PFSK-1 (cell line): ENCODE measurements around the gene ZNF283.

Source experiments
- POLR2AphosphoS5 ChIP-seq: IDR thresholded peaks from 2 replicates; pipeline ENCODE4 v1.6.1; 2012; ENCODE audit warnings: low read depth, mild to moderate bottlenecking, control low read depth, low read length, moderate library complexity
- REST ChIP-seq, 2 experiments: IDR thresholded peaks; 2 replicates each; pipeline versions ENCODE4 v1.6.1 to v1.8.0; 2011 to 2012; ENCODE audit warnings: low read depth in 2 of 2, low read length in 2 of 2, control low read depth in 1 of 2, inconsistent platforms in 1 of 2, mild to moderate bottlenecking in 1 of 2, moderate library complexity in 1 of 2; ENCODE audit not compliant: insufficient read depth in 1 of 2
- SIN3A ChIP-seq: IDR thresholded peaks from 2 replicates; pipeline ENCODE4 v1.6.1; 2012; ENCODE audit warnings: mild to moderate bottlenecking, low read length, moderate library complexity, borderline replicate concordance; ENCODE audit not compliant: insufficient read depth
- TAF1 ChIP-seq: IDR thresholded peaks from 2 replicates; pipeline ENCODE4 v1.6.1; 2012; ENCODE audit warnings: low read length, control low read depth, borderline replicate concordance; ENCODE audit not compliant: insufficient read depth

DNA sequence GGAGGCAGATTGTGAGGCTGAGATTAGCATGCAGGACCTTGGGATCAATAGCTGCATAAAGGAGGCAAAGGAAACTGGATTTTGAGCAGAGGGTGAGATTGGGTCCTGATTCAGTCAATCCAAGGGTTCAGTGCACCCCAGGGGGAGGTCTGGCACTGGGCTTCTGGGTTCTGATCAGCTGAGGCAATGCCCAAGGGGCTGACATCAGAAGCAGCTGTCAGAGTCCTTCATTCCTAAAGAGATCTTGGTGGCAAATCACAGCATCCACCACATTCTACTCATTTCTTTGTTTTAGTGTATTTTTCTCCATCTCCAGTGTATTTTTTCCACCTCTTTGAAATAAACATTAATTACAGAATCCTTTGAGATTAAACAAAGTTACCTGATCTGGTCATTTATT, 19.5 kb upstream of the ZNF283 start:
- TF ChIP-seq POLR2AphosphoS5 (no peak), TAF1 (no peak), REST (IDR thresholded peaks at IDR 0.05; ENCODE audit: insufficient read depth in 1 of 2, low read depth in 2 of 2, low read length in 2 of 2) (no peak), SIN3A (no peak)
